CD4-positive, alpha-beta T cell (primary cell): Measurements from ENCODE around the gene SUCO. TPM values are rescaled to one million over a fixed set of nuclear protein-coding genes. Genes with fewer than 3 reads are reported as not detected.

Experiments used
- ATAC-seq: fragments of 200-7000 bp; cut with Tn5 transposase; one replicate; pipeline ENCODE4 v1.10.0; 2022; ENCODE audit warnings: mild to moderate bottlenecking; ENCODE audit not compliant: poor library complexity
- CTCF ChIA-PET: fragments of 350-600 bp; sonication (Branson Sonifier 250); formaldehyde crosslinking; loops from one replicate; lab custom pipeline; 2021; ENCODE audit warnings: antibody characterized with exemption, inconsistent platforms; lab: Charles Lee
- POLR2A ChIA-PET: fragments of 350-600 bp; sonication (Branson Sonifier 250); formaldehyde crosslinking; loops from one replicate; lab custom pipeline; 2021; ENCODE audit warnings: antibody characterized with exemption, inconsistent platforms; lab: Charles Lee
- DNase-seq, 14 experiments: peaks; one replicate each; pipeline ENCODE4 v3.0.0-alpha.2; 2013 to 2020; ENCODE audit warnings: mixed read lengths in 2 of 14
- H3K27ac ChIP-seq, 2 donors: one replicate each; pipeline versions ENCODE4 v1.5.1 to v1.7.0; 2013; ENCODE audit warnings: low read length in 2 of 2, low read depth in 1 of 2, mild to moderate bottlenecking in 1 of 2
- H3K27me3 ChIP-seq, 2 experiments: 1 replicate in 1 of 2; 2 replicates in 1 of 2; pipeline versions ENCODE4 v1.6.1 to v1.7.0; 2013; ENCODE audit warnings: low read length in 2 of 2, control low read depth in 1 of 2, mild to moderate bottlenecking in 1 of 2, moderate library complexity in 1 of 2; ENCODE audit not compliant: insufficient read depth in 2 of 2, control insufficient read depth in 1 of 2
- H3K36me3 ChIP-seq: one replicate; pipeline ENCODE4 v1.6.1; 2013; ENCODE audit warnings: low read length, control low read depth; ENCODE audit not compliant: insufficient read depth
- H3K4me1 ChIP-seq: one replicate; pipeline ENCODE4 v1.6.1; 2013; ENCODE audit warnings: low read length, control low read depth; ENCODE audit not compliant: insufficient read depth
- H3K4me3 ChIP-seq: one replicate; pipeline ENCODE4 v1.5.1; 2013; ENCODE audit warnings: mild to moderate bottlenecking, low read length, moderate library complexity
- H3K9me3 ChIP-seq, 2 experiments: 1 replicate in 1 of 2; 2 replicates in 1 of 2; pipeline versions ENCODE4 v1.6.1 to v1.7.0; 2013; ENCODE audit warnings: low read length in 2 of 2, mild to moderate bottlenecking in 2 of 2, control low read depth in 1 of 2, moderate library complexity in 1 of 2; ENCODE audit not compliant: control insufficient read depth in 1 of 2, insufficient read depth in 1 of 2
- H3K27ac Mint-ChIP-seq: one replicate; pipeline ENCODE4 v1.8.0; 2020; ENCODE audit warnings: mixed read lengths
- H3K27me3 Mint-ChIP-seq: one replicate; pipeline ENCODE4 v1.8.0; 2021; ENCODE audit warnings: mixed read lengths
- H3K36me3 Mint-ChIP-seq: one replicate; pipeline ENCODE4 v1.8.0; 2021; ENCODE audit warnings: low read depth, mixed read lengths
- H3K4me1 Mint-ChIP-seq: one replicate; pipeline ENCODE4 v1.8.0; 2021; ENCODE audit warnings: low read depth, mixed read lengths
- H3K4me3 Mint-ChIP-seq: one replicate; pipeline ENCODE4 v1.8.0; 2020; ENCODE audit warnings: mild to moderate bottlenecking, mixed read lengths
- H3K9me3 Mint-ChIP-seq: one replicate; pipeline ENCODE4 v1.8.0; 2020; ENCODE audit warnings: mixed read lengths
- CTCF ChIP-seq: fragments of 200-600 bp; IDR thresholded peaks from one replicate; pipeline ENCODE4 v1.8.0; 2022; ENCODE audit warnings: antibody characterized with exemption, mild to moderate bottlenecking
- intact Hi-C, 2 experiments: fragments of 100-400 bp; cut with DNase I in 1 of 2; cut with micrococcal nuclease in 1 of 2; formaldehyde crosslinking; loops; one replicate each; pipeline versions ENCODE4 v1.15.1 to v1.9.0; 2023 to 2025; cut with DNase I, micrococcal nuclease
- total RNA-seq, 174 experiments: library from RNA in 2 of 174; stranded (reverse) in 2 of 174; gene quantifications; one replicate each; pipeline ENCODE4 v1.2.3 and lab custom pipeline; 2021 to 2026

SUCO gene
- total RNA-seq, 2 experiments from 2014 or later, result 93.1 to 104 TPM

- peaks cover 33% of the 10 kb centered on the region for H3K4me1 ChIP-seq
- no peak for TF ChIP-seq CTCF
- H3K27ac ChIP-seq, result no peak overlapping the region
- H3K9me3 ChIP-seq, result no peaks in the 10 kb centered on the region
- CTCF ChIA-PET, result no interaction called here
- H3K27me3 Mint-ChIP-seq, result no peaks in the 10 kb centered on the region
- POLR2A ChIA-PET, result no interaction called here
- H3K27me3 ChIP-seq, result no peaks in the 10 kb centered on the region
- no peaks in the 10 kb centered on the region for H3K9me3 Mint-ChIP-seq
- H3K36me3 ChIP-seq, result no peaks in the 10 kb centered on the region
- H3K36me3 Mint-ChIP-seq, result no peaks in the 10 kb centered on the region
- no peak for ATAC-seq
- DNase-seq, result no peak
- intact Hi-C loops, result no loop called here
- H3K4me3 ChIP-seq, result no peak overlapping the region
- no peak overlapping the region for H3K27ac Mint-ChIP-seq
- H3K4me3 Mint-ChIP-seq, result no peak overlapping the region
- H3K4me1 Mint-ChIP-seq, result peaks cover 57% of the 10 kb centered on the region
These were observed 115.0 kb downstream of the SUCO start for GRCh38 chr1:172647987-172648386.

GRCh38 chr1:172650474-172651193 lies 117.7 kb downstream of the SUCO start:
- no peaks in the 10 kb centered on the region for H3K27me3 ChIP-seq
- no peaks in the 10 kb centered on the region for H3K36me3 Mint-ChIP-seq
- intact Hi-C loops, result loop anchor here in 1 of 2 experiments (5.0 kb wide), 1 partner anchor 43 kb away; no protein-coding TSS in a partner anchor
- H3K4me1 ChIP-seq, result peaks cover 15% of the 10 kb centered on the region
- peaks cover 47% of the 10 kb centered on the region for H3K4me1 Mint-ChIP-seq
- H3K27me3 Mint-ChIP-seq, result no peaks in the 10 kb centered on the region
- no peaks in the 10 kb centered on the region for H3K36me3 ChIP-seq
- H3K27ac ChIP-seq, result no peak overlapping the region
- H3K27ac Mint-ChIP-seq, result no peak overlapping the region
- no peaks in the 10 kb centered on the region for H3K9me3 Mint-ChIP-seq
- TF ChIP-seq CTCF, result no peak
- no peak for ATAC-seq
- POLR2A ChIA-PET, result interaction anchor here (1.5 kb wide), 1 partner anchor 9 kb away, joined by 3 read pairs; no protein-coding TSS in a partner anchor
- no peaks in the 10 kb centered on the region for H3K9me3 ChIP-seq
- CTCF ChIA-PET, result interaction anchor here (2.4 kb wide), 1 partner anchor 69 kb away, joined by 7 read pairs; no protein-coding TSS in a partner anchor
- no peak overlapping the region for H3K4me3 Mint-ChIP-seq
- no peak for DNase-seq
- H3K4me3 ChIP-seq, result no peak overlapping the region

GRCh38 chr1:172653015-172653709 lies 120.2 kb downstream of the SUCO start:
- H3K36me3 Mint-ChIP-seq, result no peaks in the 10 kb centered on the region
- H3K27me3 Mint-ChIP-seq, result no peaks in the 10 kb centered on the region
- no peaks in the 10 kb centered on the region for H3K36me3 ChIP-seq
- no peak overlapping the region for H3K4me3 Mint-ChIP-seq
- H3K9me3 ChIP-seq, result no peaks in the 10 kb centered on the region
- no peak for TF ChIP-seq CTCF
- DNase-seq (no peak), ATAC-seq (no peak)
- H3K27ac Mint-ChIP-seq, result no peak overlapping the region
- H3K4me1 Mint-ChIP-seq, result peaks cover 26% of the 10 kb centered on the region
- no peaks in the 10 kb centered on the region for H3K9me3 Mint-ChIP-seq
- POLR2A ChIA-PET, result no interaction called here
- intact Hi-C loops, result loop anchor here in 1 of 2 experiments (5.0 kb wide), 1 partner anchor 46 kb away; no protein-coding TSS in a partner anchor
- H3K27me3 ChIP-seq, result no peaks in the 10 kb centered on the region
- H3K27ac ChIP-seq, result no peak overlapping the region
- CTCF ChIA-PET, result interaction anchor here (2.4 kb wide), 1 partner anchor 66 kb away, joined by 7 read pairs; no protein-coding TSS in a partner anchor
- H3K4me1 ChIP-seq, result peaks cover 7% of the 10 kb centered on the region
- no peak overlapping the region for H3K4me3 ChIP-seq
